Neutrophil (primary cell): Measurements from ENCODE around the gene HSD3B1.
"Not testable (repeated sequence)": the region's sequence is repeated elsewhere in the genome, so short reads cannot be mapped to it uniquely, and the experiment has no call there.

Source experiments
- H3K27ac ChIP-seq: fragments of 200-600 bp; sonication (generic); 2 replicates; pipeline ENCODE4 v1.5.1; 2016; ENCODE audit warnings: mild to moderate bottlenecking, moderate library complexity
- H3K27me3 ChIP-seq: fragments of 200-600 bp; sonication (generic); 2 replicates; pipeline ENCODE4 v1.6.0; 2016; ENCODE audit warnings: mild to moderate bottlenecking
- H3K36me3 ChIP-seq: fragments of 200-600 bp; sonication (generic); 2 replicates; pipeline ENCODE4 v1.5.1; 2017
- H3K4me1 ChIP-seq, 2 experiments: fragments of 200-600 bp in 1 of 2; sonication (generic) in 1 of 2; 1 replicate in 1 of 2; 2 replicates in 1 of 2; pipeline versions ENCODE4 v1.5.1 to v1.6.1; 2013 to 2016; ENCODE audit warnings: low read depth in 1 of 2, low read length in 1 of 2, mild to moderate bottlenecking in 1 of 2, moderate library complexity in 1 of 2; ENCODE audit not compliant: control insufficient read depth in 1 of 2, insufficient read depth in 1 of 2
- H3K4me3 ChIP-seq, 2 experiments: fragments of 200-600 bp in 1 of 2; sonication (generic) in 1 of 2; 1 replicate in 1 of 2; 2 replicates in 1 of 2; pipeline ENCODE4 v1.5.1; 2013 to 2016; ENCODE audit warnings: low read depth in 1 of 2, low read length in 1 of 2, mild to moderate bottlenecking in 1 of 2, moderate library complexity in 1 of 2
- H3K9me3 ChIP-seq: fragments of 200-600 bp; sonication (generic); 2 replicates; pipeline ENCODE4 v1.5.1; 2016
- CTCF ChIP-seq: fragments of 200-600 bp; sonication (generic); IDR thresholded peaks from 2 replicates; pipeline ENCODE4 v1.5.1; 2016; ENCODE audit warnings: antibody characterized with exemption

Gene HSD3B1

GRCh38 chr1:119516247-119516646, 9.2 kb downstream of the HSD3B1 start:
- no peak for TF ChIP-seq CTCF
- Histone ChIP-seq H3K36me3 (no peaks in the 10 kb centered on the region), H3K27ac (no peak overlapping the region), H3K27me3 (peaks cover 4% of the 10 kb centered on the region), H3K4me1 (no peaks in the 10 kb centered on the region), H3K4me3 (no peak overlapping the region), H3K9me3 (no peaks in the 10 kb centered on the region)

GRCh38 chr1:119516680-119517079, 9.7 kb downstream of the HSD3B1 start:
- Histone ChIP-seq H3K27me3 (peaks cover 4% of the 10 kb centered on the region), H3K9me3 (no peaks in the 10 kb centered on the region), H3K36me3 (no peaks in the 10 kb centered on the region), H3K27ac (no peak overlapping the region), H3K4me3 (no peak overlapping the region), H3K4me1 (no peaks in the 10 kb centered on the region)
- TF ChIP-seq CTCF, result no peak

GRCh38 chr1:119517667-119518066, 10.7 kb downstream of the HSD3B1 start:
- H3K9me3 ChIP-seq, H3K4me3 ChIP-seq, H3K36me3 ChIP-seq, H3K27ac ChIP-seq, H3K27me3 ChIP-seq, H3K4me1 ChIP-seq: not testable (repeated sequence)

GRCh38 chr1:119531606-119532323, 24.8 kb downstream of the HSD3B1 start:
- Histone ChIP-seq H3K4me1 (no peaks in the 10 kb centered on the region), H3K9me3 (no peaks in the 10 kb centered on the region), H3K27me3 (peaks cover 3% of the 10 kb centered on the region), H3K36me3 (no peaks in the 10 kb centered on the region), H3K27ac (no peak overlapping the region), H3K4me3 (no peak overlapping the region)
- no peak for TF ChIP-seq CTCF

- Histone ChIP-seq H3K36me3 (no peaks in the 10 kb centered on the region), H3K4me3 (no peak overlapping the region), H3K9me3 (no peaks in the 10 kb centered on the region), H3K4me1 (no peaks in the 10 kb centered on the region), H3K27me3 (peaks cover 3% of the 10 kb centered on the region), H3K27ac (no peak overlapping the region)
- TF ChIP-seq CTCF, result no peak
Observed at GRCh38 chr1:119532324-119532910, 25.4 kb downstream of the HSD3B1 start.

- Histone ChIP-seq H3K27ac (no peak overlapping the region), H3K4me3 (no peak overlapping the region), H3K4me1 (no peaks in the 10 kb centered on the region), H3K27me3 (peaks cover 14% of the 10 kb centered on the region), H3K9me3 (no peaks in the 10 kb centered on the region), H3K36me3 (no peaks in the 10 kb centered on the region)
- TF ChIP-seq CTCF, result no peak
Observed at GRCh38 chr1:119535381-119535780, 28.4 kb downstream of the HSD3B1 start.
